HG03432 (cell line): Measurements from ENCODE around the gene DLK2.
"Not testable (repeated sequence)": the region's sequence is repeated elsewhere in the genome, so short reads cannot be mapped to it uniquely, and the experiment has no call there.

ENCODE experiments used
- ATAC-seq: cut with Tn5 transposase; IDR thresholded peaks from one replicate; pipeline ENCODE4 v1.9.1; 2021; ENCODE audit warnings: mild to moderate bottlenecking, moderate library complexity; ENCODE audit not compliant: unreplicated experiment

Gene DLK2, protein sequence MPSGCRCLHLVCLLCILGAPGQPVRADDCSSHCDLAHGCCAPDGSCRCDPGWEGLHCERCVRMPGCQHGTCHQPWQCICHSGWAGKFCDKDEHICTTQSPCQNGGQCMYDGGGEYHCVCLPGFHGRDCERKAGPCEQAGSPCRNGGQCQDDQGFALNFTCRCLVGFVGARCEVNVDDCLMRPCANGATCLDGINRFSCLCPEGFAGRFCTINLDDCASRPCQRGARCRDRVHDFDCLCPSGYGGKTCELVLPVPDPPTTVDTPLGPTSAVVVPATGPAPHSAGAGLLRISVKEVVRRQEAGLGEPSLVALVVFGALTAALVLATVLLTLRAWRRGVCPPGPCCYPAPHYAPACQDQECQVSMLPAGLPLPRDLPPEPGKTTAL

DNA sequence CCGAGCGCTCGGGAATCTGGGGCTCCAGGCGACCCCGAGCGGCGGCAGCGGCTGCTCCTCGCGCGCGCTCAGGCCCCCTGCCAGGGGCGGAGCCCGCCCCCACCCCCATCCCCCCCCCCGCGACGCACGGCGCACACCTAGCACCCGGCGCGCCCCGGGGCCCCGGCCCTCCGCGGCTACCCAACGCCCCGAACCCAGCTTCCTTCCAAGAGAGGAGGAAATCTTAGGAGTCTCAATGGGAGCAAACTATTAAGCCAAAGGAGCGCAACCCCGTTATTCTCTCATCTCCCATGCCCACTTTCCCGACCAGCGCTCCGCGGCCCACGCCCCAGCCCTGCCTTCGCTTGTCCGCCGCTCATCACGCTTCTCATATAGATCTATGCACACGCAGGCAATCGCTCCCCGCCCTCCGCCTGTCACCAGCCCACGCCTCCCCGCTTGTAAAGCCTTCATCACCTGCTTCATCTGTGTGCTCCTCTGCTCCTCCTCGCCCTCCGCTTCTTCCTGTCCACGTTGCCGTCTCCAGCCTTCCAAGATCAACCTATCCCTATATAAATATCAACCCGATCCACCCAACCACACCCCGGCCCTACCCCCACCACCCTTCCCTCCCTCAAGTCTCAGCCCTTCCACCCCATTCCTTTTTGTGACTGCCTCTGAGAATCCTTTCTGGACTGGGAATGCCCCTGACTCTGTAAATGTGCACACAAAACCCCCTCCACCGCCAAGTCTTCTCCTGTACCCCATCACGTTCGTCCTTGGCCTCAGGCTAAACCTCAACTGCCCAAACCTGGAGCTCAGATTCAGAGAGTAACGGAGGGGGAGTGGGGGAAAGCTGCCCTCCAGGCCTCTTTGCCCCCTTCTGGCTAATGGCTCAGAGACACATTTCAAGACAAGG is at the start of gene DLK2:
Gene DLK2, minus strand, starts transcription at position 18 of the 898 bp plus-strand sequence. CDS start 723 bp downstream, outside the sequence.
- ATAC-seq, result no peak

DNA sequence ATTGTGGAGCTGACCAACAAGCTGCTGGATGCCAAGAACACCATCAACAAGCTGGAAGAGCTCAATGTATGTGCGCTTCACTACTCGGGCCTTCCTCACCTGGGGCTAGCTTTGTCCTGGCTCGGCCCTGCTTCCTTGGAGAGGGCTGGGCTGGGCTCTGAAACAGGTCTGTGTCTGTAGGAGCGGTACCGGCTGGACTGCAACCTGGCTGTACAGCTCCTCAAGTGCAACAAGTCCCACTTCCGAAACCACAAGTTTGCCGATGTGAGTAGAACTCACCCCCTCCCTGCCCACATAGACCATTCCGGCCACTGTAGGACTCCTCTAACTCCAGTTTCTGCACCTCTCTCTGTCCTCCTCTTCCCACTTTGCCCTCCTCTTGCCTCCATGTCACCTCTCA is 48.1 kb upstream of the DLK2 start:
- no peak for ATAC-seq

DNA sequence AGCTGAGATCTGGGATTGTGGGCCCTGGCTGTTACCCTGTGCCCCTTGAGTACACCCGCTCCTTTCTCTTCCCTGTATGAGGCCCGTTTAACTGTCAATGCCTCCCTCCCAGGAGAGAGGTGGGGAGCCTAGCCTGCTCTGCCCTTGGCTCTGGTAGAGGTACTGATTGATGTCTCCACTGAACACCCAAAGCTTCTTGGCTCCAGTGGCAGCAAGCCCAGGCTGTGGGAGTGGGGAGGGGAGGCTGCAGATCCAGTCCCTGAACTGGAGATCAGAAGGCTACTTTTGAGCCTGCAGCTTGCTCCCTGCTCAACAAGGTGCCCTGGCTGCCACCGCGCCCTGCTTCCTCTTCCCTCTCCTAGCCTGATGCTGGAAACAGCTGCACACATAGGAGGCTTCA is 47.3 kb upstream of the DLK2 start:
- no peak for ATAC-seq

DNA sequence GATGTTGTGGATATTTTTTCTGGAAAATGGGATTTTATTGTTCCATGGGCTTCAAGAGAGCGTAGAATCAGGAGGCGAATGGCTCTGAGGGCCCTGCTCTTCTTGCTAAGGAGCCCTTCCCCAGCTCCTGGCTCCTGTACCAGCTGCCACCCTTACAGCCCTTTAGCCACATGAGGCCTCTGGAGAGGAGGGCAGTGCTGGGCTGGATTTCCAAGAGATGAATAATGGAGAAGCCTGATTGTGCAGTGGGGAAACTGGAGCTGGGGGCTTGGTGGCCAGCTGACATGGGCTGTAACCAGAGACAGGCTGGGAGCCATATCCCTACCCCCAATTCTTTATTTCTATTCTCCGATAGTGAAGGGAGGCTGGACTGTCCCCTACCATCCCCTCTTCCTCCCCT is 45.6 kb upstream of the DLK2 start:
- ATAC-seq, result no peak

DNA sequence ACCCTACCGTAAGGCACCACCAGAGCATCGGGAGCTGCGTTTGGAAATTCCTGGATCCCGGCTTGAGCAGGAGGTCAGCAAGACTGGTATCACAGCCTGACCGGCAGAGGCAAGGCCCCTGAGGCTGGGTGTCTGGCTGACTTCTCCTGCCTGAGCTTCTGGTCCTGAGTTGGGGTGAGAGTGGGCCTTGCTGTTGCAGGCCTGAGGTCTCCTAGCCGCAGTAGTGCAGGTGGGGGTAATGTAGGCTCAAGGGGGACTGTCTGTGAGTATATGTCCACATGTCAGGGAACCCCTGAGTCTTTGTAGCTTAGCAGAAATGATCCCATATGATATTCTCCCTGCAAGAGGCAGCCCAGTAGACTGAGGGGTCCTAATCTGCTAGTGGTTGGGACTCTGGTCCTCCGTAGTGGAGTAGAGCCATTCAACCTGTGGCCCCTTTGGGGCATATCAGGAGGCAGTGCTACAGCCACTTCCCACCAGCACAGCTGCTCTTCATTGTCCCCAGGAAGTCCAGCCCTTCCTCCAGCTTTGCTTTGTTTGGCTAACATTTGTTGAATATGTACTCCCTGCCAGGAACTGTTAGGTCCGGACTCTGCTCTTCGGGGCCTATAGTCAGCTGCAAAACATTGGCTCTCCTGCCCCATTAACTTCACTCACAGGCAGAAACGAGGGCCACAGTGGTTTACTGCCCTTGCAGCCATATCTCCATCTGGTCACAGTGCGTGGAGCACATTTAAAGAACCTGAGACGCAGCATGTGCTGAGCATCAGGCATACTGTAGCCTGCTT is 43.9 kb upstream of the DLK2 start:
- no peak for ATAC-seq

DNA sequence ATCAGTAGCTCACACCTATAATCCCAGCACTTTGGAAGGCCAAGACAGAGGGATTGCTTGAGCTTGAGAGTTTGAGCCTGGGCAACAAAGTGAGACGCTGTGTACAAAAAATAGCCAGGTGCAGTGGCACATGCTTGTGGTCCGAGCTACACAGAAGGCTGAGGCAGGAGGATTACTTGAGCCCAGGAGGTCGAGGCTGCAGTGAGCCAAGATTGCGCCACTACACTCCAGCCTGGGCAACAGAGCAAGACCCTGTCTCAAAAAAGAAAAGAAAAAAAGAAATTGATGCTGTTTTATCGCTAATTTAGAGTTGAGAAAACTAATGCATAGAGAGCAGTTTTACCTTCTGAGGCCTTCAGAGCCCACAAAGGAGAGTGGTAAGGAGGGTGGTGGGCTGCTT is 42.9 kb upstream of the DLK2 start:
- not testable (repeated sequence) for ATAC-seq

DNA sequence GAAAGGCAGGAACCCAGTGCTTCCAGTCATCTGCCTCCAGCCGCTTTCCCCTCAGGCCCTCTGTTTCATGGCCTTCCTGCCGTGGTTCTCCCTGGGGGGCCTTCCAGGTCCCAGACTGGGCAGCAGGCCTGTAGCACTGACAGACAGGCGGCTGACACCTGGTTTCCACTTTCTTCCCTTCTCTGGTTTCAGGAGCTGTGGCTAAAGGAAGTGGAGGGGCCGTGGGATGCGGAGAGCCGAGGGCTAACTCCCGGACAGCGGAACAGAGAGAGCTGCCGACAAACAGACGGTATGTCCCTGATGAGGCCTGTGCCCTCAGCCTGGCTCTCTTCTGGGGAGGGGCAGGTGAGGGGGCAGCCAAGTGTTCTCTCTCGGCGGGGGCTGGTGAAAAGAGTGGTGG is 42.3 kb upstream of the DLK2 start:
- ATAC-seq, result no peak

DNA sequence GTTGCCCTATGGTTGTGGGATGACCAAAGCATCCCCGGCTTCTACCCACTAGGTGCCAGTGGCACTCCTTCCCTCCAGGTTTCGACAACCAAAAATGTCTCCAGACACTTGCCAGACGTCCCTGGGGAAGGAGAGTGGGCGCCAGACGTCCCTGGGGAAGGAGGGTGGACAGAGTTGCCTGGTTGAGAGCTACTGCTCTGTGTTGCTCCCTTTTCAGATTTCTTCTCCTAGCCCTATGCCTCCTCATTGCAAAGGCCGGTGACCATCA is 41.7 kb upstream of the DLK2 start:
- ATAC-seq, result no peak

DNA sequence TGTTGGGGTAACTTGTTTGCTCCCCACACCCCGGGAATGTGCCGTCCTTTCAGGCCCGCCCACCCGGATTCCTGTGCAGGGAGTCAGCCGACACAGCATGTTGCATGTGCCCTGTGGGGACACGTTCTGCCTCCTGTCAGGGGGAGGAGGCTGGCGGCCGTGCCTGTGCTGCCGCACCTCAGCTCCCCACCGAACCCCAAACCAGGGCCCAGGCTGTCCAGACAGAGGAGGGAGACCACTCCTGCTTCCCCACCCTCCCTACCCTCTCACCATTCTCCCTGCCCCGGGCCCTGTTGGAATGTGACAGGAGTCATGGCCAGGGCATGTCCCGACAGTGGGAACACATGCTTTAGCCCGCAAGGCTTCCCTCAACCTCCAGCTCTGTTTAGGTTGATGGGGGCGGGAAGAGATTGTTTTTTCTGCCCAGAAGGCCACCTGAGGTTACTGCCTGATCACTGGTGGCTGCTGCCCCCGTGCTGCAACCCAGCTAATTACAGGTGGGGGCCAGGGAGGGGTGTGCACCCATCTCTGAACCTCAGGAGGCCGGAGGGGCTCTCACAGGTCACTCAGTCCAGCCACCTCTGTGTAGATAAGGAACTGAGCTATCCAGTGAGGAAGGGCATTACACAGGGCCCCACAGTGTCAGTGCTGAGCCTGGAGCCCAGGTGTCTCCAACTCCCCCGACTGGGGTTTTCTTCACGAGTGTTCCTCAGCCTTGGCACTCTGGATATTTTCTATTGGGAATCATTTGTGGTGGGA is 41.2 kb upstream of the DLK2 start:
- no peak for ATAC-seq

DNA sequence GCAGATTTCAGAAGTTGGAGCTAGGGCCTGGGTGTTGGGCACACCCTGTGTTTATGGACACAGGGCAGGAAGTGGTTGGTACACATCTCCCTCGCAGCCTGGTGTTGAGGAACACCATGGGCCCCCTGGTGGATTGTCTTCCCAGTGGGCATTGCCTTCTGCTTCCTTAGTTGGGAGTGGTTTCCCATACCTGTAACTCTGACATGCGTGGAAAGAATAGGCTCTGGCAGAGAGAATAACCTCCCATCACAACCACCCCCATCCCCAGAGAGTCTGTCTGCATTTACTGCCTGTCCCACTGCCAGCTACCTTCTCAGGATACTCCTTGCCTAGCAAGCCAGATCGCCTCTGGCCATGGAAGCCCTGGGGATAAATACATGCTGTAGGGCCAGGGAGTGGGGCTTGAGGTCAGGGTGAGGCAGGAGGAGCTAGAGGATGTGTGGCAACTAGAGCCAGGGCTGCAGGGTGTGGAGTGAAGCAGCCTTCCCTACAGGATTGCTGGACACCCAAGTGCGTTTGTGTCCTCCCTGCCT is 40.1 kb upstream of the DLK2 start:
- no peak for ATAC-seq

DNA sequence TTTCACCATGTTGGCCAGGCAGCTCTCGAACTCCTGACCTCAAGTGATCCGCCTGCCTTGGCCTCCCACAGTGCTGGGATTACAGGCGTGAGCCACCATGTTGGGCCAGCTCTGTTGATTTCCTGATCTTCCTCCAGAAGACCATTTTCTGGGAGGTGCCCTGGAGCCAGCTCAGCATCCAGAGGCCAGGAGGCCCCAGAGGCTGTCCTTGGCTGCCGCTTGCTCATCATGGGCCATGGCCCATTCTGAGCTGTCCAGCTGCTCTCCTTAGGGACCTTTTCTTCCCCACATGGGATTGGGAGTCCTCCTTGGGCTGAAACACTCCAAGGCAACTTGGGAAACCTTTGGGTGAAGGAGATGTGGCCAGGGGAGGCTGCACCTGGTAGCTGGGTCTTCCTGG is 39.4 kb upstream of the DLK2 start:
- ATAC-seq, result no peak

DNA sequence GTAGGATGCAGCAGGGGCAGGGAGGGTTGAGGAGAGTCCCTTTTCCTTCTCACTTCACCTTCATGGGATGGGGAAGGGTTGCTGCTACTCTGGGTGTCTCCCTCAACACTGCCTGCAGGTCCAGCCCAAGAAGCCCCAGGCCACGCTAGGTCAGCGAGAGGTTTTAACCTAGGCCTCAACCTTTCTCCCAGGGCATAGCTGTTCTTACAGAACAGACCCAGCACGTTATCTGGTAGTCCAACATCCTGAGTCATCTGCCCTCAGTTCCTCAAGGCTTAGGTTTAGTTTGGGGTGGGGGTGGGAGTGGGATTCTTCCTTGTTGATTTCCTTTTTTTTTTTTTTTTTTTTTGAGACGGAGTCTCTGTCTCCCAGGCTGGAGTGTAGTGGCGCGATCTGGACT is 39.0 kb upstream of the DLK2 start:
- ATAC-seq, result no peak

DNA sequence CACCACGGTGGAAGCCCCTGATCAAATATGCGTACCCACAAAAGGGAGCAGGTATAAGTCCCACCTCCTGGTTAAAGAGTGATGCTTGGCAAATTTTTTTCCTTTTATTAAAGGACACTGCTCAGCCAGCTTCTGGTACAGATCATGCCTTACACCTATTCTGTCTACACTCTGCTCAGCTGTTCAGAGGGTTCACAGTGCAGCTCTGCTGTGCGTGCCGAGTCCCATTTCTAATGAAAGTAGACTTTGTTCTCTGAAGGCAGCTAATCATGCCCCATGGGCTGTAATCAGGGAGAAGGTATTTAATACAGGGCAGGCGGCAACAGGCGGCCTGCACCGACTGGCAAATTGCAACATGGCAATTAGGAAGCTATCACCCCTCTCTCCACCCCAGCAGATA is 38.5 kb upstream of the DLK2 start:
- ATAC-seq, result no peak

DNA sequence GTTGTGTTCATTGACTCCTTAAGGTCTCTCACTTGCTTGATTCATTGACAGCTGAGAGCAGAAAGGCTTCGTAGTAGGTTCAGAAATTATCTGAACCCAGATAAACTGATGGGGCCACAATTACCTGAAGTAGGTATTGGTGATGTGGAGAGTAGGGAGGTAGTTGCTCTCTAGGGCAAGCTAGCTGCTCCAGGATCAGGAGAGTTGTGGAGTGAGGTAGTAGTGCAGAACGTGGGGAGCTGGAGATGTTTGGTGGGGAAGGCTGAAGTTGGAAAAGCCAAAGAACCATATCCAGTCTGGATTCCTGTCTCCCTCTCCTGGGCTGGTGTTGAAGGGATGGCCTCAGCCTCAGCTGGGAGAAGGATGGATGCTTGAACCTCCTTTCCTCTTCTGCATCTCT is 37.9 kb upstream of the DLK2 start:
- ATAC-seq, result no peak

DNA sequence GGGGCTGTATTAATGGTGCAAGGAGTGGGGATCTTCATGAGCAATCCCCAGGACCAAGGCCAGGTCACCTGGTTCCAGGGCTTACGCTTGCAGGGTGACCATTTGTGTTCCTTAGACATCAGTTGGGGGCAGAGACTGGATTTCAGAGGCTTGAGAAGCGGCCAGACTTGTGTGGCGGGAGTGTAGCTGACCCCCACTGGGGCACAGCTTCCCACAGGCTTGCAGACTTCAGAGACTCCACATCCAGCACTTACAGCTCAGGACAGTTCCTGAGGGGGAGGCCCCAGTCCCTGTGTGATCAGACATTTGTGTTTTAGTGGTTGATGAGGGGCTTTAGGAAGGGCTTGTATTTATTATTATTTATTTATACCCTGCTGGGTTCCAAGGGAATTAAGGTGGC is 37.3 kb upstream of the DLK2 start:
- ATAC-seq, result no peak

DNA sequence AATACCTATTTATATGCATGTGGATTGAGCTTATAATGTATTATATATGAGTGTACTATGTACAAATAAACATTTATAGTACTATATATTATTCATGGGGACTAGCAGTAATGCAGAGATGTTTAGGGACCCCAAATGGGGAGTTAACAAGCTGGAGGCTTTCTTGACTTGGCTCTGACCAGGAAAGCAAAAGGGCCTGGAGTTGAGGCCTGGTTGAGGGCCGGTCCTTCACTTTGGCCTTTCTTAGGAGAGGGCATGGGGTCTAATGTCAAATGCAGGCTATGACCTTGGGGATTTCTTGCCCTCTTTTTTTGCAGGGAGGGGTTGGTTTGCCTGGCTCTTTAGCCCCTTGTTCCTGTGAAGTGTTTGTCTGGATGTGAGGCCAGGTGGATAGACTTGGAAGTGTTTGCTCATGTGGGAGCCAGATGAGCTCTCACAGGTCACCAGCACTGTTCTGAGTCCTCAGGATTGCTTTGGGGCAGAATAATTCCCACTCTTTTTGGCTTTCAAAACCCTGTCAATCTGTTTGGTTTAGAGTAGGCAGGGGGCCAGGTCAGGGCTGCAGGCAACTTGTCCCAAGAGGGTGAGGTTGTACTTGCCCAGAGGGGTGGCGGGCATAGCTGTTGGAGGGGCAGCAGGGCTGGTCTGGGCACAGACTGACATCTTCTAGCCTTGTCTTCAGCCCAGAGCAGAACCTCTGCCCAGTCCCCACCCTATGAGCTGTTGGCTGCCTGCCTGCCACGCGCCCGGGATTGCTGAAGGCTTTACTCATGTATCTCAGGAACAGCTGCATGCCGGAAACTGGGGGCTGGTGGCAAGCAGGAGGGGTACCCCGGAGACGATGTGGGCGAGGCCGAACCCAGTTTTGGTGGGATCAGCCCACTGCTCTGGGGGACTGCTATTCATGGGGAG is 36.7 kb upstream of the DLK2 start:
- no peak for ATAC-seq

DNA sequence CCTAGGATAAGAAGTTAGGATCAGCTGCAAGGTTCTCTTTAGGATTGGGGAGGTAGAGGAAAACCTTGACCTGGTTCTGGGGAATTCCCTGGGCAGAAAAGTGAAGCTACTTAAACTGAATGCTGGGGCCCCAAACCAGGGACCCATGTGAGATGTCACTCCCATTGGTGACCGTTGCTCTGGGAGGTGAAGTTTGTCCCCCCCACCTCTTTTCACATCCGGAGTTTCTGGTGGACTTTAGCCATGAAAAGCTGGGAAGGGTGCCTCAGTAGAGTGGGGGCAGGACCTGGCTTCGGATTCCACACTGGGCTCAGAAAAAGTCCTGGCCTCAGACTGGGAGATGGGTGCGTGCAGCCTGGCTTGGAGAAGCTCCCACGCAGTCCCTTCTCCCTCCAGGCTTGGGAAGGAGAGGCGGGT is 35.2 kb upstream of the DLK2 start:
- ATAC-seq, result no peak

DNA sequence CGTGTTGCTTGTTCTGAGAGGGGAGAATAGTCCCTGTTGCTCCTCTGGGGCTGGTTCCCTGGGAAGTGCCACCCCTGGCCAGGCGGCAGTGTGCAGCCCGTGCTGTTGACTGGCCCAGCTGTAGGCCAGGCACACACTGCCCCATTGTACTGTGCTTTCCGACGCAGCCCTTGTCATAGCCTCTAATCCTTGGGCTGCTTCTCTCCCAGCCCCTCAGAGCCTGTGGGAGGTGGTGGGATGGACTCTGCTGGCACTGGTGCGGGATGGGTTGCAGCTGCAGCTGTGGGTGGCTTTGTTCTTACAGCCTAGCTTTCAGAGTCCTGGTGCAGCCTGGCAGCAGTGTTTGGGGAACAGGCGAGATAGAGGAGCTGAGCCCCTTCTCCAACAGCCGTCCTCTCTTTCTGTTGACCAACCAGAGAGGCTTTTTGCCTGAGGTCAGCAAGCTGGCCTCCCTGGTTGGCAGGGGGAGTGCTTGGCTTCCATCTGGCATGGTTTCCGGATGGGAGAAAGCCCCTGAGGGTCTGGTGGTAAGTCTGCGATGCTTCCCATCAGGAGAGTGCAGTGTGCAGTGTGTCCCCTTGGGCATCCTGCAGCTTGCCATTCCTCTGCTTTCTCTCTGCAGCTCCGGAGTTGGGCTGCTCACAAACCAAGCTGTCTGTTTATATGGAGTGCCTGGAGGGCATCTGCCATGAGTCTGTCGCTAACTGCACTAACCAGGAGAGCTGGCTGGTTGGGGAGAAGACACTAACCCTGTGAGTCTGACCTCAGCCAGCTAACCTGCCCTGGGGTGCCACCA is 34.1 kb upstream of the DLK2 start:
- no peak for ATAC-seq
